OCI-LY7 (cell line): ENCODE data around the gene RPSA.

ENCODE experiments used
- CTCF ChIP-seq: fragments of 200-600 bp; sonication (generic); conservative IDR thresholded peaks from 2 replicates; pipeline ENCODE4 v1.5.1; 2014; ENCODE audit warnings: mild to moderate bottlenecking, antibody characterized with exemption, low read length, moderate library complexity, mixed read lengths
- EZH2phosphoT487 ChIP-seq: fragments of 200-600 bp; sonication (generic); IDR thresholded peaks from 2 replicates; pipeline ENCODE4 v1.6.1; 2018; ENCODE audit warnings: low read depth, borderline replicate concordance, mild to moderate bottlenecking, mixed run types, antibody characterized with exemption, low read length, moderate library complexity, mixed read lengths

DNA sequence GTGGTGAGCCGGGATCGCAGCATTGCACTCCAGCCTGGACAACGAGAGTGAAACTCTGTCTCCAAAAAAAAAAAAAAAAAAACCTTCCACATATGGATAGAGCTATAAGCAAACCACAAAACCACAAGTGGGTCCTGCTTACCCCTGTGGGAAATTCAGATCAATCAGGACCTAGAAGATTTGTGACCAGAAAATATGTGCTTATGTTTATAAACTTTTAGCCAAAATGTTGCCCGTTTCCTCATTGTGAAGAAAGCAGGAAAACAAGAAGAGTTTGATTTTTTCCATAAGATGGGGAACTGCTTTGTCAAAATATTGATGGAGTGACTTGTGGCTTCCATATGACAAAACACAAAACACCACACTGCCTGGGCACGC lies 26.8 kb upstream of the RPSA start:
- no peak for TF ChIP-seq CTCF
- TF ChIP-seq EZH2phosphoT487, result no peak
